NCI-H446 treated with DMSO at 0.1 percent for 48 hours (cell line): ENCODE results near the gene SIPA1L2.

Experiments
- DNase-seq: peaks from one replicate; lab custom pipeline; 2025; lab: John Stamatoyannopoulos, UW

Gene SIPA1L2

GRCh38 chr1:232630047-232630893 lies at the start of gene SIPA1L2:
TSS of gene SIPA1L2 (minus strand) at chr1:232630133. CDS start at chr1:232515339, 114,794 bp downstream.
- peak; percentile 80 for DNase-seq

- DNase-seq, result no peak
These were observed 48.4 kb upstream of the SIPA1L2 start for GRCh38 chr1:232678185-232678886.

- no peak for DNase-seq
These were observed 46.4 kb upstream of the SIPA1L2 start for GRCh38 chr1:232676307-232676706.

GRCh38 chr1:232675898-232676297 lies 46.0 kb upstream of the SIPA1L2 start:
- no peak for DNase-seq

- no peak for DNase-seq
These were observed 45.3 kb upstream of the SIPA1L2 start for GRCh38 chr1:232675260-232675659.

GRCh38 chr1:232673256-232673655 lies 43.3 kb upstream of the SIPA1L2 start:
- DNase-seq, result no peak

GRCh38 chr1:232669981-232670747 lies 40.2 kb upstream of the SIPA1L2 start:
- no peak for DNase-seq

- peak; percentile 15 for DNase-seq
These were observed 37.8 kb upstream of the SIPA1L2 start for GRCh38 chr1:232667778-232668165.

- peak; percentile 33 for DNase-seq
These were observed 37.3 kb upstream of the SIPA1L2 start for GRCh38 chr1:232667094-232667777.

- no peak for DNase-seq
These were observed 35.2 kb upstream of the SIPA1L2 start for GRCh38 chr1:232664844-232665777.

GRCh38 chr1:232662910-232663309 lies 33.0 kb upstream of the SIPA1L2 start:
- DNase-seq, result no peak

- DNase-seq, result no peak
These were observed 28.5 kb upstream of the SIPA1L2 start for GRCh38 chr1:232658386-232658785.

GRCh38 chr1:232657426-232658005 lies 27.6 kb upstream of the SIPA1L2 start:
- DNase-seq, result no peak

- no peak for DNase-seq
These were observed 25.8 kb upstream of the SIPA1L2 start for GRCh38 chr1:232655746-232656085.

GRCh38 chr1:232655028-232655745 lies 25.3 kb upstream of the SIPA1L2 start:
- DNase-seq, result peak; percentile 81

GRCh38 chr1:232653789-232654188 lies 23.9 kb upstream of the SIPA1L2 start:
- no peak for DNase-seq

GRCh38 chr1:232650845-232651244 lies 20.9 kb upstream of the SIPA1L2 start:
- DNase-seq, result peak; percentile 70

GRCh38 chr1:232650418-232650817 lies 20.5 kb upstream of the SIPA1L2 start:
- DNase-seq, result peak; percentile 48

GRCh38 chr1:232648316-232648715 lies 18.4 kb upstream of the SIPA1L2 start:
- DNase-seq, result no peak

GRCh38 chr1:232644209-232644608 lies 14.3 kb upstream of the SIPA1L2 start:
- no peak for DNase-seq
